ENCODE data around the gene ARID3A. TPM values are rescaled to one million over a fixed set of nuclear protein-coding genes. Genes with fewer than 3 reads are reported as not detected.

The ARID3A gene
- total and polyA plus RNA-seq, 2 of the 4 experiments (the other 2 are of a cell fraction), result 16.0 to 23.1 TPM

DNA sequence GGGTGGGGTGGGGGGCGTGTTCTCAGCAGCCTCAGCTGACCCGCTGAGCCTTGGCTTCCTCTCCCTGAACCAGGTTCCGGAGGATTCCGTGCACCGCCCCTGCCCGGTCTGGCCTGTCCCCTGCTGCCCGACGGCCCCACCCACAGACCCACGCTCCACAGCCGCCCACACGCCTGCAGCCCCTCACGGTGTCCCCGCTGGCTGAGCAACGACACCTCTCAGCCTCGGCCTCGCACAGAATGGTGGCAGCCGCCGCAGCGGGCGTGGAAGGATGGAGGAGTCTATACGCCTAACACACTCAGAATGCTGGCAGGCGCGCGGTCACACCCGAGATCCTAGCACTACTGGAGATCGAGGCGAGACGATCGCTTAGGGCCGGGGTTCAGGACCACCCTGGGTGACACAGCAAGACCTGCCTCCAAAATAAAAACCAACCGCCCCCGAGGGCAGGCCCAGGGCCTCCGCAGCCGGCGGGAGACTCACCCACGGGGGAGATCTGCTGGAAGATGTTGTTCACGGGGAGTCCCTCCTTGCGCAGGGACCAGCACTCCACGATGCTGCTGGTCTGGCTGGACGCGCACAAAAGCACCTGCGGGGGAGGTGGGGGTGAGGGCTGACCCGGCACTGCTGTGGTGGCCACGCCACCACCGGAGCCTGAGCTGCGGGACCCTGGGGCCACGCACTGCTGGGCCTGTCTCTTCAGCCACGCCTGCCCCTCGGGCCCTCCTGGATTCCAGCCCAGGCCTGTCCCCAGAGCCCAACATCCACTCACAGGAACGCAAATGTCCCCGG is 41.2 kb upstream of the ARID3A start:
- Histone ChIP-seq H2BK5ac (ENCODE audit: low read depth, low read length, poor library complexity, severe bottlenecking) (no peak overlapping the region), H3K9me3 (ENCODE audit: control insufficient read depth, insufficient read depth, low read length) (no peaks in the 10 kb centered on the region), H4K5ac (ENCODE audit: low read depth, low read length) (no peak overlapping the region), H3K9ac (ENCODE audit: low read depth, low read length) (no peak overlapping the region), H2BK120ac (ENCODE audit: low read depth, low read length) (no peak overlapping the region), H3K9me1 (ENCODE audit: insufficient read depth, low read length) (no peaks in the 10 kb centered on the region), H3K14ac (replicated peaks; ENCODE audit: low read depth, low read length) (no peak overlapping the region), H2AK9ac (replicated peaks; ENCODE audit: low read depth, low read length, poor library complexity) (no peak overlapping the region), H3K18ac (ENCODE audit: low read depth, low read length) (no peak overlapping the region), H4K20me1 (ENCODE audit: insufficient read depth, low read length) (peaks cover 3% of the 10 kb centered on the region; the same call in 1 of the 2 replicates), H3K27ac (ENCODE audit: insufficient read depth, low read length) (no peak overlapping the region), H3K4ac (ENCODE audit: low read depth, low read length) (no peak overlapping the region), H3K36me3 (ENCODE audit: control insufficient read depth, insufficient read depth, low read length) (peaks cover 76% of the 10 kb centered on the region), H3K4me2 (ENCODE audit: low read depth, low read length) (no peak overlapping the region), H3K4me3 (ENCODE audit: insufficient read depth, low read depth, low read length) (no peak overlapping the region), H2BK15ac (ENCODE audit: low read depth, low read length) (no peak overlapping the region), H2AFZ (replicated peaks; ENCODE audit: low read length, poor library complexity) (no peak overlapping the region), H3K27me3 (ENCODE audit: control insufficient read depth, insufficient read depth, low read length) (no peaks in the 10 kb centered on the region), H4K8ac (ENCODE audit: low read depth in 2 of 2, low read length in 2 of 2) (no peak overlapping the region), H4K91ac (ENCODE audit: insufficient read depth, low read depth, low read length) (no peak overlapping the region), H3K56ac (ENCODE audit: extremely low read depth, insufficient read depth, low read length) (no peak overlapping the region), H3K23ac (ENCODE audit: low read depth, low read length) (no peak overlapping the region), H2BK20ac (ENCODE audit: low read depth, low read length) (no peak overlapping the region), H2AK5ac (ENCODE audit: low read depth, low read length) (no peak overlapping the region), H3K79me1 (ENCODE audit: low read depth in 1 of 2, low read length in 2 of 2) (peaks cover 9 to 26% of the 10 kb centered on the region in 2 experiments; a peak in 3 of 4 replicates), H3K4me1 (ENCODE audit: control insufficient read depth, insufficient read depth, low read length) (no peaks in the 10 kb centered on the region)
- ChIA-PET CTCF (no interaction called here), POLR2A (ENCODE audit: unreplicated experiment) (no interaction called here)
- in situ Hi-C loops (cut with MboI; ENCODE audit: low sequenced_read_pairs), result no loop called here
- no peak for ATAC-seq (ENCODE audit: low read depth)
- intact Hi-C loops (cut with micrococcal nuclease), result no loop called here
- dilution Hi-C loops (cut with HindIII; ENCODE audit: low sequenced_read_pairs, unreplicated experiment), result no loop called here
- 93% methylated on average over 40 of the region's 51 CpGs; no CpG with 5 or more reads in 1 of the 2 experiments for WGBS, 2 experiments (ENCODE audit: extremely low coverage in 2 of 2, insufficient read length in 1 of 2)
- no TSS peak for BruUV-seq (replicated peaks)
- no peak for DNase-seq
- TF ChIP-seq MAZ (IDR thresholded peaks at IDR 0.05; ENCODE audit: borderline replicate concordance, low read depth, low read length) (no peak), NFE2L2 (IDR thresholded peaks at IDR 0.05; ENCODE audit: low read depth, low read length) (no peak), POLR2A (IDR thresholded peaks at IDR 0.05; ENCODE audit: low read depth, low read length) (no peak), SMC3 (IDR thresholded peaks at IDR 0.05; ENCODE audit: low read depth, low read length) (no peak), FOS (IDR thresholded peaks at IDR 0.05; ENCODE audit: low read depth, low read length) (no peak), MAFK (IDR thresholded peaks at IDR 0.05; ENCODE audit: low read depth, low read length) (no peak), RFX5 (IDR thresholded peaks at IDR 0.05; ENCODE audit: low read depth, low read length) (no peak), RCOR1 (IDR thresholded peaks at IDR 0.05; ENCODE audit: insufficient replicate concordance, low read length) (no peak), BHLHE40 (IDR thresholded peaks at IDR 0.05; ENCODE audit: low read depth, low read length) (no peak), CHD1 (IDR thresholded peaks at IDR 0.05; ENCODE audit: low read depth, low read length) (no peak), RAD21 (IDR thresholded peaks at IDR 0.05; ENCODE audit: low read length) (no peak), CEBPB (IDR thresholded peaks at IDR 0.05; ENCODE audit: low read depth, low read length) (no peak), MXI1 (IDR thresholded peaks at IDR 0.05; ENCODE audit: borderline replicate concordance, low read depth, low read length) (no peak)
- TF ChIP-seq, protein P1, sequence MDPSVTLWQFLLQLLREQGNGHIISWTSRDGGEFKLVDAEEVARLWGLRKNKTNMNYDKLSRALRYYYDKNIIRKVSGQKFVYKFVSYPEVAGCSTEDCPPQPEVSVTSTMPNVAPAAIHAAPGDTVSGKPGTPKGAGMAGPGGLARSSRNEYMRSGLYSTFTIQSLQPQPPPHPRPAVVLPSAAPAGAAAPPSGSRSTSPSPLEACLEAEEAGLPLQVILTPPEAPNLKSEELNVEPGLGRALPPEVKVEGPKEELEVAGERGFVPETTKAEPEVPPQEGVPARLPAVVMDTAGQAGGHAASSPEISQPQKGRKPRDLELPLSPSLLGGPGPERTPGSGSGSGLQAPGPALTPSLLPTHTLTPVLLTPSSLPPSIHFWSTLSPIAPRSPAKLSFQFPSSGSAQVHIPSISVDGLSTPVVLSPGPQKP (IDR thresholded peaks at IDR 0.05; ENCODE audit: borderline replicate concordance, low read depth, low read length), result no peak
- TF ChIP-seq, protein P2, sequence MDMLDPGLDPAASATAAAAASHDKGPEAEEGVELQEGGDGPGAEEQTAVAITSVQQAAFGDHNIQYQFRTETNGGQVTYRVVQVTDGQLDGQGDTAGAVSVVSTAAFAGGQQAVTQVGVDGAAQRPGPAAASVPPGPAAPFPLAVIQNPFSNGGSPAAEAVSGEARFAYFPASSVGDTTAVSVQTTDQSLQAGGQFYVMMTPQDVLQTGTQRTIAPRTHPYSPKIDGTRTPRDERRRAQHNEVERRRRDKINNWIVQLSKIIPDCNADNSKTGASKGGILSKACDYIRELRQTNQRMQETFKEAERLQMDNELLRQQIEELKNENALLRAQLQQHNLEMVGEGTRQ (IDR thresholded peaks at IDR 0.05; ENCODE audit: low read depth, low read length), result no peak
- TF ChIP-seq, protein P3, sequence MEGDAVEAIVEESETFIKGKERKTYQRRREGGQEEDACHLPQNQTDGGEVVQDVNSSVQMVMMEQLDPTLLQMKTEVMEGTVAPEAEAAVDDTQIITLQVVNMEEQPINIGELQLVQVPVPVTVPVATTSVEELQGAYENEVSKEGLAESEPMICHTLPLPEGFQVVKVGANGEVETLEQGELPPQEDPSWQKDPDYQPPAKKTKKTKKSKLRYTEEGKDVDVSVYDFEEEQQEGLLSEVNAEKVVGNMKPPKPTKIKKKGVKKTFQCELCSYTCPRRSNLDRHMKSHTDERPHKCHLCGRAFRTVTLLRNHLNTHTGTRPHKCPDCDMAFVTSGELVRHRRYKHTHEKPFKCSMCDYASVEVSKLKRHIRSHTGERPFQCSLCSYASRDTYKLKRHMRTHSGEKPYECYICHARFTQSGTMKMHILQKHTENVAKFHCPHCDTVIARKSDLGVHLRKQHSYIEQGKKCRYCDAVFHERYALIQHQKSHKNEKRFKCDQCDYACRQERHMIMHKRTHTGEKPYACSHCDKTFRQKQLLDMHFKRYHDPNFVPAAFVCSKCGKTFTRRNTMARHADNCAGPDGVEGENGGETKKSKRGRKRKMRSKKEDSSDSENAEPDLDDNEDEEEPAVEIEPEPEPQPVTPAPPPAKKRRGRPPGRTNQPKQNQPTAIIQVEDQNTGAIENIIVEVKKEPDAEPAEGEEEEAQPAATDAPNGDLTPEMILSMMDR (conservative IDR thresholded peaks at IDR 0.05; ENCODE audit: low read depth, low read length), result no peak

All from IMR-90 (cell line).